CD8-positive, alpha-beta memory T cell (primary cell): Measurements from ENCODE around the gene CNOT2. TPM values are rescaled to one million over a fixed set of nuclear protein-coding genes. Genes with fewer than 3 reads are reported as not detected.

ENCODE experiments used
- CTCF ChIA-PET: fragments of 350-600 bp; sonication (Branson Sonifier 250); formaldehyde crosslinking; loops from one replicate; lab custom pipeline; 2021; ENCODE audit warnings: antibody characterized with exemption; lab: Charles Lee
- POLR2A ChIA-PET: fragments of 350-600 bp; sonication (Branson Sonifier 250); formaldehyde crosslinking; loops from one replicate; lab custom pipeline; 2021; ENCODE audit warnings: antibody characterized with exemption; lab: Charles Lee
- DNase-seq, 5 donors: peaks; one replicate each; pipeline versions ENCODE4 v3.0.0 to v3.0.0-alpha.2; 2020 to 2022; ENCODE audit warnings: mixed read lengths in 1 of 5
- H3K27ac ChIP-seq: one replicate; pipeline ENCODE4 v1.7.0; 2013; ENCODE audit warnings: low read depth, mild to moderate bottlenecking, low read length, moderate library complexity
- H3K27me3 ChIP-seq: 2 replicates; pipeline ENCODE4 v1.7.0; 2013; ENCODE audit warnings: low read length, mild to moderate bottlenecking; ENCODE audit not compliant: insufficient read depth, poor library complexity, severe bottlenecking
- H3K36me3 ChIP-seq: 2 replicates; pipeline ENCODE4 v1.7.0; 2013; ENCODE audit warnings: mild to moderate bottlenecking, low read length, moderate library complexity; ENCODE audit not compliant: insufficient read depth
- H3K4me1 ChIP-seq: 2 replicates; pipeline ENCODE4 v1.7.0; 2013; ENCODE audit warnings: mild to moderate bottlenecking, low read length, moderate library complexity; ENCODE audit not compliant: insufficient read depth
- H3K4me3 ChIP-seq: 2 replicates; pipeline ENCODE4 v1.7.0; 2013; ENCODE audit warnings: mild to moderate bottlenecking, low read length
- H3K9me3 ChIP-seq: 2 replicates; pipeline ENCODE4 v1.7.0; 2013; ENCODE audit warnings: mild to moderate bottlenecking, low read length
- H3K27ac Mint-ChIP-seq, 8 donors: one replicate each; pipeline ENCODE4 v1.8.0; 2020 to 2021; ENCODE audit warnings: mixed read lengths in 8 of 8, mild to moderate bottlenecking in 6 of 8, inconsistent platforms in 3 of 8, moderate library complexity in 3 of 8
- H3K27me3 Mint-ChIP-seq, 2 donors: one replicate each; pipeline ENCODE4 v1.8.0; 2020 to 2021; ENCODE audit warnings: mixed read lengths in 2 of 2, mild to moderate bottlenecking in 1 of 2, moderate library complexity in 1 of 2
- H3K36me3 Mint-ChIP-seq, 3 donors: one replicate each; pipeline ENCODE4 v1.8.0; 2020 to 2021; ENCODE audit warnings: mixed read lengths in 3 of 3, inconsistent platforms in 1 of 3, mild to moderate bottlenecking in 1 of 3
- H3K4me1 Mint-ChIP-seq, 3 donors: one replicate each; pipeline ENCODE4 v1.8.0; 2020 to 2021; ENCODE audit warnings: mixed read lengths in 3 of 3, inconsistent platforms in 1 of 3, mild to moderate bottlenecking in 1 of 3
- H3K4me3 Mint-ChIP-seq, 7 donors: one replicate each; pipeline ENCODE4 v1.8.0; 2020 to 2021; ENCODE audit warnings: mixed read lengths in 7 of 7, mild to moderate bottlenecking in 6 of 7, moderate library complexity in 4 of 7, inconsistent platforms in 2 of 7
- H3K9me3 Mint-ChIP-seq, 5 donors: one replicate each; pipeline ENCODE4 v1.8.0; 2020 to 2022; ENCODE audit warnings: mixed read lengths in 5 of 5, mild to moderate bottlenecking in 3 of 5, moderate library complexity in 2 of 5, inconsistent platforms in 1 of 5
- polyA plus RNA-seq: library from polyadenylated mRNA; unstranded; fragments of 300-500 nt; fragmentation: Illumina TruSeq; gene quantifications from one replicate; pipeline ENCODE4 v1.2.3, GENCODE V29; 2021
- total RNA-seq, 2 experiments: library from RNA; stranded (reverse); gene quantifications; one replicate each; pipeline ENCODE4 v1.2.3, GENCODE V29; 2021

The CNOT2 gene
- total and polyA plus RNA-seq, 3 experiments from 2014 or later, result 70.5 to 118 (median 73.7) TPM

- Histone ChIP-seq H3K4me3 (no peak overlapping the region), H3K4me1 (peaks cover 16% of the 10 kb centered on the region), H3K9me3 (no peaks in the 10 kb centered on the region), H3K27me3 (no peaks in the 10 kb centered on the region), H3K36me3 (peaks cover 6% of the 10 kb centered on the region), H3K27ac (no peak overlapping the region)
- peaks cover 21 to 43% (median 22%) of the 10 kb centered on the region in 3 donors for H3K36me3 Mint-ChIP-seq
- H3K27me3 Mint-ChIP-seq, result no peaks in the 10 kb centered on the region
- H3K9me3 Mint-ChIP-seq, result peaks cover 0 to 9% (median 2%) of the 10 kb centered on the region in 5 donors
- CTCF ChIA-PET, result no interaction called here
- no peak overlapping the region for H3K4me3 Mint-ChIP-seq
- H3K27ac Mint-ChIP-seq, result peak overlapping the region in 4 of 8 donors; percentile 18 to 84 (median 62)
- POLR2A ChIA-PET, result no interaction called here
- DNase-seq, result no peak
- H3K4me1 Mint-ChIP-seq, result peaks cover 52 to 78% (median 70%) of the 10 kb centered on the region in 3 donors
These were observed 63.4 kb downstream of the CNOT2 start for GRCh38 chr12:70306676-70307075.

GRCh38 chr12:70307868-70308267 lies 64.6 kb downstream of the CNOT2 start:
- CTCF ChIA-PET, result interaction anchor here (1.5 to 1.6 kb wide), 2 partner anchors 12 to 13 kb away, joined by 3 to 4 read pairs; no protein-coding TSS in a partner anchor
- Histone ChIP-seq H3K9me3 (no peaks in the 10 kb centered on the region), H3K4me3 (no peak overlapping the region), H3K36me3 (peaks cover 6% of the 10 kb centered on the region), H3K4me1 (peaks cover 16% of the 10 kb centered on the region), H3K27me3 (no peaks in the 10 kb centered on the region), H3K27ac (no peak overlapping the region)
- POLR2A ChIA-PET, result no interaction called here
- Mint-ChIP-seq H3K9me3 (peaks cover 0 to 9% (median 2%) of the 10 kb centered on the region in 5 donors), H3K27me3 (no peaks in the 10 kb centered on the region), H3K36me3 (peaks cover 20 to 46% (median 22%) of the 10 kb centered on the region in 3 donors), H3K4me1 (peaks cover 55 to 76% (median 73%) of the 10 kb centered on the region in 3 donors), H3K4me3 (no peak overlapping the region), H3K27ac (peak overlapping the region in 3 of 8 donors; percentile 2 to 90 (median 24))
- DNase-seq, result no peak

- Histone ChIP-seq H3K27me3 (no peaks in the 10 kb centered on the region), H3K9me3 (no peaks in the 10 kb centered on the region), H3K36me3 (peaks cover 6% of the 10 kb centered on the region), H3K27ac (no peak overlapping the region), H3K4me1 (peaks cover 14% of the 10 kb centered on the region), H3K4me3 (no peak overlapping the region)
- Mint-ChIP-seq H3K9me3 (peaks cover 0 to 1% (median 0%) of the 10 kb centered on the region in 5 donors), H3K4me3 (no peak overlapping the region), H3K4me1 (peaks cover 57 to 76% (median 74%) of the 10 kb centered on the region in 3 donors), H3K27ac (no peak overlapping the region), H3K36me3 (peaks cover 11 to 48% (median 15%) of the 10 kb centered on the region in 3 donors), H3K27me3 (no peaks in the 10 kb centered on the region)
- no peak for DNase-seq
- ChIA-PET POLR2A (no interaction called here), CTCF (no interaction called here)
These were observed 66.1 kb downstream of the CNOT2 start for GRCh38 chr12:70309348-70309747.

- Histone ChIP-seq H3K27ac (no peak overlapping the region), H3K27me3 (no peaks in the 10 kb centered on the region), H3K4me1 (peaks cover 8% of the 10 kb centered on the region), H3K36me3 (peaks cover 6% of the 10 kb centered on the region), H3K9me3 (no peaks in the 10 kb centered on the region), H3K4me3 (no peak overlapping the region)
- DNase-seq, result no peak
- CTCF ChIA-PET, result no interaction called here
- Mint-ChIP-seq H3K36me3 (peaks cover 0 to 39% (median 14%) of the 10 kb centered on the region in 3 donors), H3K27ac (peak overlapping the region in 3 of 8 donors; percentile 4 to 71 (median 33)), H3K4me3 (no peak overlapping the region), H3K27me3 (no peaks in the 10 kb centered on the region), H3K9me3 (no peaks in the 10 kb centered on the region), H3K4me1 (peaks cover 59 to 86% (median 84%) of the 10 kb centered on the region in 3 donors)
- POLR2A ChIA-PET, result no interaction called here
These were observed 70.9 kb downstream of the CNOT2 start for GRCh38 chr12:70314145-70314544.

GRCh38 chr12:70317781-70318180 lies 74.5 kb downstream of the CNOT2 start:
- Mint-ChIP-seq H3K27ac (peak overlapping the region in 2 of 8 donors; percentile 0 to 29), H3K9me3 (no peaks in the 10 kb centered on the region), H3K4me1 (peaks cover 49 to 79% (median 74%) of the 10 kb centered on the region in 3 donors), H3K36me3 (peaks cover 0 to 37% (median 17%) of the 10 kb centered on the region in 3 donors), H3K4me3 (peak overlapping the region in 2 of 7 donors; percentile 7 to 12), H3K27me3 (no peaks in the 10 kb centered on the region)
- Histone ChIP-seq H3K4me1 (peaks cover 8% of the 10 kb centered on the region), H3K36me3 (no peaks in the 10 kb centered on the region), H3K9me3 (no peaks in the 10 kb centered on the region), H3K27me3 (no peaks in the 10 kb centered on the region), H3K27ac (no peak overlapping the region), H3K4me3 (no peak overlapping the region)
- DNase-seq, result no peak
- CTCF ChIA-PET, result no interaction called here
- POLR2A ChIA-PET, result no interaction called here

GRCh38 chr12:70319605-70320004 lies 76.4 kb downstream of the CNOT2 start:
- Histone ChIP-seq H3K27me3 (no peaks in the 10 kb centered on the region), H3K9me3 (no peaks in the 10 kb centered on the region), H3K36me3 (no peaks in the 10 kb centered on the region), H3K4me1 (peaks cover 8% of the 10 kb centered on the region), H3K27ac (no peak overlapping the region), H3K4me3 (no peak overlapping the region)
- no peak overlapping the region for H3K4me3 Mint-ChIP-seq
- ChIA-PET POLR2A (no interaction called here), CTCF (interaction anchor here (1.0 kb wide), 1 partner anchor 11 kb away, joined by 3 read pairs; no protein-coding TSS in a partner anchor)
- no peak for DNase-seq
- H3K27ac Mint-ChIP-seq, result no peak overlapping the region
- peaks cover 3 to 37% (median 19%) of the 10 kb centered on the region in 3 donors for H3K36me3 Mint-ChIP-seq
- no peaks in the 10 kb centered on the region for H3K9me3 Mint-ChIP-seq
- H3K27me3 Mint-ChIP-seq, result no peaks in the 10 kb centered on the region
- peaks cover 41 to 71% (median 64%) of the 10 kb centered on the region in 3 donors for H3K4me1 Mint-ChIP-seq

- ChIA-PET POLR2A (no interaction called here), CTCF (no interaction called here)
- Histone ChIP-seq H3K27ac (no peak overlapping the region), H3K4me1 (peaks cover 5% of the 10 kb centered on the region), H3K9me3 (no peaks in the 10 kb centered on the region), H3K4me3 (no peak overlapping the region), H3K36me3 (no peaks in the 10 kb centered on the region), H3K27me3 (no peaks in the 10 kb centered on the region)
- H3K4me3 Mint-ChIP-seq, result no peak overlapping the region
- no peak for DNase-seq
- H3K4me1 Mint-ChIP-seq, result peaks cover 36 to 66% (median 55%) of the 10 kb centered on the region in 3 donors
- peak overlapping the region in 1 of 8 donors; percentile 7 for H3K27ac Mint-ChIP-seq
- no peaks in the 10 kb centered on the region for H3K9me3 Mint-ChIP-seq
- peaks cover 6 to 43% (median 17%) of the 10 kb centered on the region in 3 donors for H3K36me3 Mint-ChIP-seq
- H3K27me3 Mint-ChIP-seq, result no peaks in the 10 kb centered on the region
These were observed 78.0 kb downstream of the CNOT2 start for GRCh38 chr12:70321191-70321590.

- Mint-ChIP-seq H3K4me3 (no peak overlapping the region), H3K9me3 (no peaks in the 10 kb centered on the region), H3K27me3 (no peaks in the 10 kb centered on the region), H3K36me3 (peaks cover 6 to 45% (median 21%) of the 10 kb centered on the region in 3 donors), H3K4me1 (peaks cover 36 to 70% (median 66%) of the 10 kb centered on the region in 3 donors), H3K27ac (peak overlapping the region in 6 of 8 donors; percentile 3 to 47 (median 28))
- no peaks in the 10 kb centered on the region for H3K9me3 ChIP-seq
- no peaks in the 10 kb centered on the region for H3K36me3 ChIP-seq
- H3K27ac ChIP-seq, result no peak overlapping the region
- no peaks in the 10 kb centered on the region for H3K27me3 ChIP-seq
- ChIA-PET CTCF (no interaction called here), POLR2A (no interaction called here)
- H3K4me3 ChIP-seq, result no peak overlapping the region
- no peak for DNase-seq
- H3K4me1 ChIP-seq, result no peaks in the 10 kb centered on the region
These were observed 84.3 kb downstream of the CNOT2 start for GRCh38 chr12:70327541-70327940.
